Activated effector memory CD4-positive, alpha-beta T cell treated with Interleukin-2 at 50 U/mL for 16 hours (primary cell): ENCODE results near the gene C2CD5.
A peak's percentile ranks its signal among the peaks of the same experiment; 100 is the strongest.

ENCODE experiments used
- DNase-seq: peaks from one replicate; pipeline ENCODE4 v3.0.0-alpha.2; 2020

The C2CD5 gene

GRCh38 chr12:22409377-22410164, 134.8 kb downstream of the C2CD5 start:
- peak; percentile 36 for DNase-seq

- no peak for DNase-seq
Observed at GRCh38 chr12:22408610-22409376, 135.5 kb downstream of the C2CD5 start.

DNA sequence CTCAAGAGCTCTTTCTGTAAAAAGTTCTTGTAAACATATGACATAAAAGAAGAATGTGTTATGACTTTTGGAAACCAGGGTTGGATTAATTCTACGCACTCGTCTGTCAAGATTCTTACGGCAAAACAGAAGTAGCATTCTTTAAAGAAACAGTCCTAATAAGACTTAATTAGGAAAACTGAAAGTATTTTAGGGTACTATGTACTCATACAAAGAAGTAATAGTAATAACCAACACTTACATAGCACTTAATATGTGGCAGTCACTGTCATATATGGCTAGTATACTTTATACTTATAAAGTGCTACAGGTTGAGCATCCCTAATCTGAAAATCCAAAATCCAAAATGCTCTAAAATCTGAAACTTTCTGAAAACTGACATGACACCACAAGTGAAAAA, 136.9 kb downstream of the C2CD5 start:
- DNase-seq, result no peak

GRCh38 chr12:22406627-22407026, 137.7 kb downstream of the C2CD5 start:
- no peak for DNase-seq

- no peak for DNase-seq
Observed at GRCh38 chr12:22399464-22400180, 144.7 kb downstream of the C2CD5 start.
